ENCODE results near the gene PADI6.

Gene PADI6

DNA sequence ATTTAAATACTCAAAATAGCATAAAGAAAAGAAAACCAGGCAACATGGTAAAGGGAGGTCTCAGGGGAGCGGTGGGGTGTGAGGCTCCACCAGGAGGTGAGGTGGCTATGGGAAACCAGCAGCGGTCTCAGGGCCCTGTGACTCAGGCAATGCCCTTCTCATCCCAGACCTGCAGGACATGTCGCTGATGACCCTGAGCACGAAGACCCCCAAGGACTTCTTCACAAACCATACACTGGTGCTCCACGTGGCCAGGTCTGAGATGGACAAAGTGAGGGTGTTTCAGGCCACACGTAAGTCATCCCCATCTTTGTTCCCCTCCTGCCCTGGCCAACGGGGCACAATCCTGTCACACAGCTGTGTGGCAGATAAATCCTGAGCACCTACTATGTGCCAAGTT is 32.5 kb upstream of the PADI6 start:
- TF ChIP-seq, protein P1, sequence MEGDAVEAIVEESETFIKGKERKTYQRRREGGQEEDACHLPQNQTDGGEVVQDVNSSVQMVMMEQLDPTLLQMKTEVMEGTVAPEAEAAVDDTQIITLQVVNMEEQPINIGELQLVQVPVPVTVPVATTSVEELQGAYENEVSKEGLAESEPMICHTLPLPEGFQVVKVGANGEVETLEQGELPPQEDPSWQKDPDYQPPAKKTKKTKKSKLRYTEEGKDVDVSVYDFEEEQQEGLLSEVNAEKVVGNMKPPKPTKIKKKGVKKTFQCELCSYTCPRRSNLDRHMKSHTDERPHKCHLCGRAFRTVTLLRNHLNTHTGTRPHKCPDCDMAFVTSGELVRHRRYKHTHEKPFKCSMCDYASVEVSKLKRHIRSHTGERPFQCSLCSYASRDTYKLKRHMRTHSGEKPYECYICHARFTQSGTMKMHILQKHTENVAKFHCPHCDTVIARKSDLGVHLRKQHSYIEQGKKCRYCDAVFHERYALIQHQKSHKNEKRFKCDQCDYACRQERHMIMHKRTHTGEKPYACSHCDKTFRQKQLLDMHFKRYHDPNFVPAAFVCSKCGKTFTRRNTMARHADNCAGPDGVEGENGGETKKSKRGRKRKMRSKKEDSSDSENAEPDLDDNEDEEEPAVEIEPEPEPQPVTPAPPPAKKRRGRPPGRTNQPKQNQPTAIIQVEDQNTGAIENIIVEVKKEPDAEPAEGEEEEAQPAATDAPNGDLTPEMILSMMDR (IDR thresholded peaks at IDR 0.05): no peak

GRCh38 chr1:17340358-17340757 is 31.6 kb upstream of the PADI6 start:
- TF ChIP-seq, protein P1 (IDR thresholded peaks at IDR 0.05): no peak

GRCh38 chr1:17342014-17342441 is 30.0 kb upstream of the PADI6 start:
- TF ChIP-seq, protein P1 (IDR thresholded peaks at IDR 0.05): no peak

- TF ChIP-seq, protein P1 (IDR thresholded peaks at IDR 0.05): no peak
Measured at GRCh38 chr1:17346046-17346789, 25.8 kb upstream of the PADI6 start.

DNA sequence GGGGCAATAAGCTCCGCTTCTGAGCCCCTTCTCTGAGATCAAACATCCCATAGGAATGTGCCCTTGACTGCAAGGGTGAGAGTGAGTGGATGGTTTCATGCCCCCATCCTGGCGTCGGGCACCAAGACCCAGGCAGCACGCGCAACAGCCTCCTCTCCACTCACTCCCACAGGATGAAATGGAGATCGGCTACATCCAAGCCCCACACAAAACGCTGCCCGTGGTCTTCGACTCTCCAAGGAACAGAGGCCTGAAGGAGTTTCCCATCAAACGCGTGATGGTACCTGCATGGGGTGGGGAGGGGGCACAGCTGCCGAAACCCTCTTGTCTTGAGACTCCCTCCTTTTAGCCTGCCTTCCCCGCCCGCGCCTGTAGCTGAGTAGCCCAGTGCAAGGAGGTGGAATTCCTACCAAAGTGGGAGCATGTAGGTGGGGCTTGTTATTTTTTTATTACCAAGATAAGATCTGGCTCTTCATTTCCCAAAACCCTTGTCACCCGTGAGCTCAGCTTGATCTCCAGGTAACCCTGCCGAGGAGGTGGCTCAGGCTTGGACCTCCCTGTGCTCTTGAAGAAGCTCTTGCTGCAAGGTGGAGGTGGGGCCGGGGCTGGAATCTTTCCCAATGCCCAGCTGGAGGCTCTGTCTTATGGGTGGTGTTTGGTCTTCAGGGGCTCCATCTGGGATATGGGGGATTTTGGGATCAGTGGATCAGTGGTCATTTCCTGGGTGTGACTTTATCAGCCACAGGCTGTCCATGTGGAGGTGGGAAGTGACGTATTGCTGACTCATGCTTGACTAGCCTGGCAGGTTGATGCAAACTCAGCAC is 24.0 kb upstream of the PADI6 start:
- TF ChIP-seq, protein P1 (IDR thresholded peaks at IDR 0.05): no peak

DNA sequence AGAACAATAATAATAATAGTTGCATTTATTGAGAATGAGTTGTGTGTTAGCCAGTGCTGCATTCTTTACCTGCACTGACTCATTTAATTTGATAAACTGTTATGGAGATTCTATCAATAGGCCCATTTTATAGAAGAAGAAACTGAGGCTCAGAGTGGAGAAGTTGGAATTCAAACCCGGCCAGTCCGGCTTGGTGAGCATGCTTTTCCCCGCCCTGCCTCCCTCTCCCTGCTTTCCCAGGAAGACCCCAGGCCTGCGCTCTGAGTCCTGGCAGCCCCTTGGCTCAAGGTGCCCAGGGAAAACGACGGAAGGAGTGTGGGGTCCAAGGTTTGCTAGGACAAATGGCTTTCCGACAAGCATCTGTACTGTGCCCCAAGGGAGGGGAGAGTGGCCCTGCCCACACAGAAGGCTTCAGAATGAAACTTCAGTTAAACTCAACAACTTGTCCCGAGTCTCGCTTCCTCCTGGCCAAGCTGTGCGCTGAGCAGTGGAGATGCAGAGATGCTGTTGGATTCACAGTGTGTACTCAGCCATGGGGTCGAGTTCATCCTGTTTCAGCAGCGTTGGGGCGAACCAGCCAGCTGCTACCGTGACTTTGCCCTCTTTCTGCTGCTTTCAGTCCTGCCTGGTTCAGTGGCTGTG is 23.3 kb upstream of the PADI6 start:
- TF ChIP-seq, protein P1 (IDR thresholded peaks at IDR 0.05): no peak

- TF ChIP-seq, protein P1 (IDR thresholded peaks at IDR 0.05): no peak
Measured at GRCh38 chr1:17350083-17350482, 21.9 kb upstream of the PADI6 start.

Data from LNCAP (cell line).